Neural cell (in vitro differentiated cells): Measurements from ENCODE around the gene SIX4. TPM values are rescaled to one million over a fixed set of nuclear protein-coding genes. Genes with fewer than 3 reads are reported as not detected.

Source experiments
- H2AFZ ChIP-seq: fragments of 200-600, 300-800 bp; sonication (generic), shearing (Covaris generic); 2 replicates; pipeline ENCODE4 v1.6.0; 2014; ENCODE audit warnings: low read depth, mild to moderate bottlenecking, antibody characterized with exemption, low read length, moderate library complexity
- H3F3A ChIP-seq: fragments of 200-600 bp; shearing (Covaris generic); 2 replicates; pipeline ENCODE4 v1.6.1; 2016; ENCODE audit warnings: mild to moderate bottlenecking, moderate library complexity, mixed read lengths, antibody characterized with exemption, low read length; ENCODE audit not compliant: insufficient read depth, poor library complexity, severe bottlenecking
- H3K27ac ChIP-seq: fragments of 200-600, 300-800 bp; sonication (generic), shearing (Covaris generic); 2 replicates; pipeline ENCODE4 v1.5.1; 2014; ENCODE audit warnings: mild to moderate bottlenecking, low read length, moderate library complexity
- H3K27me3 ChIP-seq: fragments of 300-800, 200-600 bp; sonication (generic), shearing (Covaris generic); 2 replicates; pipeline ENCODE4 v1.6.0; 2014; ENCODE audit warnings: mild to moderate bottlenecking, low read depth, low read length, moderate library complexity; ENCODE audit not compliant: insufficient read depth
- H3K36me3 ChIP-seq: fragments of 300-800, 200-600 bp; sonication (generic), shearing (Covaris generic); 2 replicates; pipeline ENCODE4 v1.5.1; 2014; ENCODE audit warnings: mild to moderate bottlenecking, antibody characterized with exemption, low read length, moderate library complexity; ENCODE audit not compliant: insufficient read depth
- H3K4me2 ChIP-seq: fragments of 300-800, 200-600 bp; sonication (generic), shearing (Covaris generic); 2 replicates; pipeline ENCODE4 v1.6.0; 2014; ENCODE audit warnings: mild to moderate bottlenecking, low read length
- H3K4me3 ChIP-seq: fragments of 300-800, 200-600 bp; sonication (generic), shearing (Covaris generic); 2 replicates; pipeline ENCODE4 v1.5.1; 2014; ENCODE audit warnings: mild to moderate bottlenecking, low read length, moderate library complexity
- H3K79me2 ChIP-seq: fragments of 200-600 bp; shearing (Covaris generic); replicated peaks from 2 replicates; pipeline ENCODE4 v1.6.0; 2014; ENCODE audit warnings: mild to moderate bottlenecking, low read length, moderate library complexity; ENCODE audit not compliant: insufficient read depth
- H3K9ac ChIP-seq: fragments of 300-800, 200-600 bp; sonication (generic), shearing (Covaris generic); 2 replicates; pipeline ENCODE4 v1.6.1; 2016; ENCODE audit warnings: mild to moderate bottlenecking, low read length, mixed read lengths
- H3K9me2 ChIP-seq: fragments of 200-600 bp; shearing (Covaris generic); 2 replicates; pipeline ENCODE4 v1.6.1; 2016; ENCODE audit warnings: mild to moderate bottlenecking, low read length, mixed read lengths; ENCODE audit not compliant: insufficient read depth
- H3K9me3 ChIP-seq: fragments of 200-600, 300-800 bp; sonication (generic), shearing (Covaris generic); 2 replicates; pipeline ENCODE4 v1.6.1; 2016; ENCODE audit warnings: mild to moderate bottlenecking, mixed run types, low read length, moderate library complexity, mixed read lengths
- H4K20me1 ChIP-seq: fragments of 200-600 bp; shearing (Covaris generic); 2 replicates; pipeline ENCODE4 v1.6.1; 2016; ENCODE audit warnings: mild to moderate bottlenecking, mixed run types; ENCODE audit not compliant: insufficient read depth
- EP300 ChIP-seq: fragments of 450-650 bp; conservative IDR thresholded peaks from 2 replicates; pipeline ENCODE4 v1.6.1; 2014; ENCODE audit warnings: antibody characterized with exemption, mild to moderate bottlenecking, moderate library complexity; ENCODE audit not compliant: poor library complexity, severe bottlenecking
- EZH2 ChIP-seq: fragments of 200-600, 300-800 bp; shearing (Covaris generic), sonication (generic); IDR thresholded peaks from 2 replicates; pipeline ENCODE4 v1.6.1; 2014; ENCODE audit warnings: antibody characterized with exemption, low read length, borderline replicate concordance, mild to moderate bottlenecking; ENCODE audit not compliant: insufficient read depth, poor library complexity, severe bottlenecking
- MXI1 ChIP-seq: fragments of 450-650 bp; conservative IDR thresholded peaks from 2 replicates; pipeline ENCODE4 v1.6.1; 2014; ENCODE audit warnings: antibody characterized with exemption, mild to moderate bottlenecking; ENCODE audit not compliant: poor library complexity, severe bottlenecking
- POLR2AphosphoS5 ChIP-seq: IDR thresholded peaks from 2 replicates; pipeline ENCODE4 v1.6.1; 2012
- RAD21 ChIP-seq: fragments of 450-650 bp; conservative IDR thresholded peaks from 2 replicates; pipeline ENCODE4 v1.6.1; 2014; ENCODE audit warnings: antibody characterized with exemption, mild to moderate bottlenecking, moderate library complexity
- REST ChIP-seq: IDR thresholded peaks from 2 replicates; pipeline ENCODE4 v1.6.1; 2012; ENCODE audit warnings: borderline replicate concordance
- SMC3 ChIP-seq: fragments of 450-650 bp; conservative IDR thresholded peaks from 2 replicates; pipeline ENCODE4 v1.6.1; 2014; ENCODE audit warnings: antibody characterized with exemption, mild to moderate bottlenecking, moderate library complexity; ENCODE audit not compliant: poor library complexity
- TAF1 ChIP-seq: IDR thresholded peaks from 2 replicates; pipeline ENCODE4 v1.6.1; 2012; ENCODE audit warnings: low read depth
- polyA plus RNA-seq: library from polyadenylated mRNA; depleted of rRNA; stranded (reverse); fragments of >200 nt; gene quantifications from 2 replicates; pipeline ENCODE4 v1.2.3, GENCODE V29; 2014
- TF ChIP-seq, protein P1 (sequence below): fragments of 450-650 bp; IDR thresholded peaks from 2 replicates; pipeline ENCODE4 v1.5.1; 2014; ENCODE audit warnings: antibody characterized with exemption, mild to moderate bottlenecking, moderate library complexity; ENCODE audit not compliant: poor library complexity, severe bottlenecking

Gene SIX4
- polyA plus RNA-seq, 1 donor from 2014 or later, result 1.1 TPM

- no peaks in the 10 kb centered on the region for H3K79me2 ChIP-seq
- H3K36me3 ChIP-seq, result no peaks in the 10 kb centered on the region
- no peaks in the 10 kb centered on the region for H3K9me2 ChIP-seq
- H4K20me1 ChIP-seq, result no peaks in the 10 kb centered on the region
- H3K9me3 ChIP-seq, result no peaks in the 10 kb centered on the region
- H3K27me3 ChIP-seq, result no peaks in the 10 kb centered on the region
- H2AFZ ChIP-seq, result no peak overlapping the region
- no peak overlapping the region for H3K4me3 ChIP-seq
- no peak for TF ChIP-seq RAD21
- no peak for TF ChIP-seq EZH2
- no peak for TF ChIP-seq EP300
- no peak overlapping the region for H3K27ac ChIP-seq
- H3K4me2 ChIP-seq, result no peak overlapping the region
- H3K9ac ChIP-seq, result no peak overlapping the region
- no peaks in the 10 kb centered on the region for H3F3A ChIP-seq
Measured at GRCh38 chr14:60680511-60680910, 43.6 kb downstream of the SIX4 start.

DNA sequence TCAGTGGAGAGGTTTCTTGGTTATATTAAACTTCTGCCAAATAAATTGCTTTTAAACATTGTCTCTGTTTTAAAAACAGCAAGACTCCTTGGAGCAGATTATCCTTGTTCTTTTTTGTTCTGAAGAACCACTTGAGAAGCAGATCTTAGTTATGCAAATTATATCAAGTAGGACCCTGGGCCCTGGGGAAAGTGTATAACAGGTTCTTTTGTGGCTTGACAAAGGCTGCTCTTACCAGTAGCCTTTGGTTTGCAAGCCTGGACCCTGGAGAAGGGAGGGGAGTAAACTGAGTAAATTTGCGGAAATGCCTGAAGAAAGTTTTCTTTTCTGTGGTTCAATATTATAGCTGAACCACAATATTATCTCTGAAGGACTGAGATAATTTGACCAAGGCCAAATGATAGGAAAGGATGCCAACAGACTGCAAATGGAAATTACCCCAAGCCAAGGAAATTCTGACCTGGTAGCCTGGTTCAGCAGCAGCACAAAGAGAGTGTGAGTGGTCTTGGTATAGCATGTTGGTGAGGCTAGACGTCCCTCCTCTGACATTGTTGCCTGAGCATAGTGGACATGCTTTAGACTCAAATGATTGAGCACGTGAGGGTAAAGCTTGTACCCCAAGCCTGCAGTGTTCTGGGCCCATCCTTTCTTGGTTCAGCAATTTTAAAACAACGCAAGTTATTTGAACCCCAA lies 44.4 kb downstream of the SIX4 start:
- H3K4me3 ChIP-seq, result no peak overlapping the region
- H3K79me2 ChIP-seq, result no peaks in the 10 kb centered on the region
- no peak for TF ChIP-seq RAD21
- no peak for TF ChIP-seq POLR2AphosphoS5
- TF ChIP-seq TAF1, result no peak
- no peak for TF ChIP-seq EZH2
- TF ChIP-seq, protein P1, sequence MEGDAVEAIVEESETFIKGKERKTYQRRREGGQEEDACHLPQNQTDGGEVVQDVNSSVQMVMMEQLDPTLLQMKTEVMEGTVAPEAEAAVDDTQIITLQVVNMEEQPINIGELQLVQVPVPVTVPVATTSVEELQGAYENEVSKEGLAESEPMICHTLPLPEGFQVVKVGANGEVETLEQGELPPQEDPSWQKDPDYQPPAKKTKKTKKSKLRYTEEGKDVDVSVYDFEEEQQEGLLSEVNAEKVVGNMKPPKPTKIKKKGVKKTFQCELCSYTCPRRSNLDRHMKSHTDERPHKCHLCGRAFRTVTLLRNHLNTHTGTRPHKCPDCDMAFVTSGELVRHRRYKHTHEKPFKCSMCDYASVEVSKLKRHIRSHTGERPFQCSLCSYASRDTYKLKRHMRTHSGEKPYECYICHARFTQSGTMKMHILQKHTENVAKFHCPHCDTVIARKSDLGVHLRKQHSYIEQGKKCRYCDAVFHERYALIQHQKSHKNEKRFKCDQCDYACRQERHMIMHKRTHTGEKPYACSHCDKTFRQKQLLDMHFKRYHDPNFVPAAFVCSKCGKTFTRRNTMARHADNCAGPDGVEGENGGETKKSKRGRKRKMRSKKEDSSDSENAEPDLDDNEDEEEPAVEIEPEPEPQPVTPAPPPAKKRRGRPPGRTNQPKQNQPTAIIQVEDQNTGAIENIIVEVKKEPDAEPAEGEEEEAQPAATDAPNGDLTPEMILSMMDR, result no peak
- no peak for TF ChIP-seq REST
- no peak for TF ChIP-seq EP300
- TF ChIP-seq MXI1, result no peak
- no peak for TF ChIP-seq SMC3
- H3K4me2 ChIP-seq, result no peak overlapping the region
- no peaks in the 10 kb centered on the region for H3F3A ChIP-seq
- H4K20me1 ChIP-seq, result no peaks in the 10 kb centered on the region
- no peak overlapping the region for H3K9ac ChIP-seq
- H3K27ac ChIP-seq, result no peak overlapping the region
- H3K27me3 ChIP-seq, result no peaks in the 10 kb centered on the region
- H3K9me2 ChIP-seq, result no peaks in the 10 kb centered on the region
- H3K9me3 ChIP-seq, result no peaks in the 10 kb centered on the region
- H2AFZ ChIP-seq, result no peak overlapping the region
- no peaks in the 10 kb centered on the region for H3K36me3 ChIP-seq
